MG63 (cell line): ENCODE data around the gene AFAP1L2. TPM values are rescaled to one million over a fixed set of nuclear protein-coding genes. Genes with fewer than 3 reads are reported as not detected.

Source experiments
- DNase-seq: peaks from one replicate; pipeline ENCODE4 v3.0.0-alpha.2; 2020
- H3K27me3 ChIP-seq: fragments of 250-450 bp; sonication (Bioruptor Pico); 2 replicates; pipeline ENCODE4 v1.5.1; 2020; ENCODE audit warnings: mild to moderate bottlenecking, moderate library complexity
- H3K36me3 ChIP-seq: fragments of 250-450 bp; sonication (Bioruptor Pico); 2 replicates; pipeline ENCODE4 v1.5.1; 2020; ENCODE audit warnings: mild to moderate bottlenecking, moderate library complexity
- H3K4me3 ChIP-seq: fragments of 250-450 bp; sonication (Bioruptor Pico); 2 replicates; pipeline ENCODE4 v1.5.1; 2020; ENCODE audit warnings: mild to moderate bottlenecking, moderate library complexity
- H3K9me3 ChIP-seq: fragments of 250-450 bp; sonication (Bioruptor Pico); 2 replicates; pipeline ENCODE4 v1.5.1; 2020; ENCODE audit warnings: mild to moderate bottlenecking, moderate library complexity
- total RNA-seq: library from RNA; depleted of rRNA; stranded (reverse); fragments of >200 nt; shearing (Covaris generic); gene quantifications from 2 replicates; pipeline ENCODE4 v1.2.3, GENCODE V29; 2014; ENCODE audit warnings: low replicate concordance

AFAP1L2 gene
- total RNA-seq, 1 experiment from 2014 or later: 3.8 TPM

DNA sequence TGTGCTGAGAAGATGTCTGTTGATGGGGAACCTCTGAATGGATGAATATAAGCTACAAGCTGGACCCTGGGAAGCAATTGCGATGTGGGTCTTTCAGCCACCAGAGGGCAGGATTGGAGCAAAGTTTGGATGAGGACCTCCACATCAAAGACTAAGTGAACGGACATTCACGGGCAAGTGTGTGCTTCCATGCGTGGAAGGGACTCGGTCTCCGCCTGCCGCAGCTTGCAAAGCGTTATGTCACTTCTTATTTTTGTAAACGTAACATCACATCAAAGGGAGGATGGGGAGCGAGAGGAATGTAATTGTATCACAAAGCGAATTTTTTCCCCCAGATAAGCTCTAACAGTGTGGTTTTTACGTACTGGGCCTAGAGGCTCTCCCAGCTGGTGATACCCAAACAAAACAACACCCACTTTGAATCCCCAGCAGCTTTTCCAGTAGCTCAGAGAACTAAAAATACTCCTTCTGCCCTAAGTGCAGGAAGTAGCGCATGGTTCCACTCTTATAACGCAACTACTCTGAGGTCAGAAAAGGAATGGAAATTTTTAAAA lies 100.2 kb downstream of the AFAP1L2 start:
- Histone ChIP-seq H3K27me3 (no peaks in the 10 kb centered on the region), H3K9me3 (no peaks in the 10 kb centered on the region), H3K36me3 (no peaks in the 10 kb centered on the region), H3K4me3 (no peak overlapping the region)
- DNase-seq: peak; percentile 70

DNA sequence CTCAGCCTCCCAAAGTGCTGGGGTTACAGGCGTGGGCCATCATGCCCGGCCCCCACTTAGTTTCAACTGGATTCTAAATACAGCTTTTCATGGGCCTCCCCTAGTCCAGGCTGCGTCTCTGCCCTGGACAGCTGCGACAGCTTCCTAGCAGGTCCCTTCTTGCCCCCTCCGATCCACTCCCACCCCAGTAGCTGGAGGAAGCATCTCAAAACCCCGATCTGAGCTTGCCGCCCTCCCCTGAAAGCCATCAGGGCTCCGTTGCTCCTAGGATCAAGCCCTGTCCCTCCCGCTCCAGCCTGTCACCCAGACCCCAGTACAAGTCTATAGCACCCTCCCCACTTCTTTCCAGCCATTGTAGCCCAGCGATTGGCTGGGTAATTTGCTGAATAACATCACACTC lies 100.7 kb downstream of the AFAP1L2 start:
- Histone ChIP-seq H3K9me3 (no peaks in the 10 kb centered on the region), H3K4me3 (no peak overlapping the region), H3K27me3 (no peaks in the 10 kb centered on the region), H3K36me3 (no peaks in the 10 kb centered on the region)
- no peak for DNase-seq

GRCh38 chr10:114301951-114302710 lies 102.2 kb downstream of the AFAP1L2 start:
- DNase-seq: peak; percentile 85
- no peaks in the 10 kb centered on the region for H3K36me3 ChIP-seq
- H3K27me3 ChIP-seq: no peaks in the 10 kb centered on the region
- H3K9me3 ChIP-seq: no peaks in the 10 kb centered on the region
- no peak overlapping the region for H3K4me3 ChIP-seq

DNA sequence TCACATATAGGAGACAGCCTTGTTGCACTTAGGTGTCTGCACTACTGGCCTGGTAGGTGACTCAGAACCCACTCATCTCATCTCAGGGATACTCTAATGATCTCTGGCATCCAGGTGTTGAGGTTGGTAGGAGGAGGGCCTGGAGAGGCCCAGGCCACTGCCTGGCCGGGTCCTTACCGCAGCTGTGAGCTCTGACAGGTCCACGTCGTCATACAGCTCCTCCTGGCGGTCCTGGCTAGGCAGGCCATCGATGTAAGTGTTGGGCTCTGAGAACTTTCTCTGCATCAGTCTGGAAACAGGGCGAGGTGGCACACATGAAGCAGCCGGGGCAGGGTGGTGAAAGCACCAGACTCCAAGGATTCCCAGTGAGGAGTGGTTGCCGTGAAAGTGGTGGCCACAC lies 103.1 kb downstream of the AFAP1L2 start:
- Histone ChIP-seq H3K27me3 (no peaks in the 10 kb centered on the region), H3K9me3 (no peaks in the 10 kb centered on the region), H3K4me3 (no peak overlapping the region), H3K36me3 (no peaks in the 10 kb centered on the region)
- no peak for DNase-seq

DNA sequence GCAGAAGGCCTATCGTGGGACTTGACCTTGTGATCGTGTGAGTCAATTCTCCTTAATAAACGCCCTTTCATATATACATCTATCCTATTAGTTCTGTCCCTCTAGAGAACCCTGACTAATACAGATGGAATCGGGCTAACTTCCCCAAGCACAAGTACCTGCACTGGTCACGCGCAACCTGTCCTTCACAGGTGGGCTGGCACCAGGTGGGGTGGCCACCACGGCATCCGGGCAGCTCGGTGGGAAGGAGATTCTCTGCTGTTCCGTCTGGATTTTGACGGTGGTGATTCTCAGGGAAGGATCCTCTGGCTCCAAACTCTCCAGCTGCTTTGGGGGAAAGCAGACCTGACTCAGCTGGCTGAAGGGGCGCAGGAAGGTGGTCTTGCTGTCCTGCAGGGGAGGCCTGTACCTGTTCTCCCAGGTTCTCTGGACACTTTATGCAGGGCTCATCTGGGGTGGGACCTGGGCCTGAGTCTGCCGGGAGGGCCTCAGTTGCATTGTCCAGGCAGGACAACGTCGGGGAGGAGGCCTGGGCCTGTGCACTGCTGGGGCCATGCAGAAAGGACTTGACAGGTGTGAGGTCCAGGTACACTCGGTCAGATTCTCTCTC lies 104.2 kb downstream of the AFAP1L2 start:
- Histone ChIP-seq H3K27me3 (no peaks in the 10 kb centered on the region), H3K4me3 (no peak overlapping the region), H3K9me3 (peaks cover 7% of the 10 kb centered on the region; the same call in 1 of the 2 replicates), H3K36me3 (no peaks in the 10 kb centered on the region)
- DNase-seq: no peak

DNA sequence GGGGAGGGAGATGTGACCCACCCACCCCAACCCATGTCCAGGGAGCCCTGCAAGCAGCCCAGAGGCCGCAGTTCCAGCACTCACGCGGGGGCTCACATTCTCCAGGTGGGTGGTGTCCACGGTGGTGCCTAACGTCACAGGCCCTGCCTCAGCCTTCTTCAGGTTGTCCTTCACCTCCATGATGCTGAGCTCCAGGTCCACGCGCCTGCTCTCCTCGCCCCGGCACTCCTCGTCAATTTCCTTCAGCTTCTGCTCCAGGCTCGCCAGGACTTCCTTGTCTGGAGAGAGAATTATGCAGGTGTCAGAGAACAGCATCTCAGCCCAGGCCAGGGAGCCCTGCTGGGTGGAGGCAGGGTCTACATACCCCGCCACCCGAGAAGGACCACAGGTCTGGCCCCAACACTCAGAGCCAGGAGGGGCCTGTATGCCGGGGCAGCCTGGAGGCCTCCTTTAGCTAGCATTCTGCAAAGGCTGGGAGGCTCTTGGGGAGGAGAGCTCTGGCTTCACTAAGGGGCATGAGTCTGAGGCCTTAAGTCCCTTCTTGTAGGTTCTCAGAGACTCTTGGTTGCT lies 107.1 kb downstream of the AFAP1L2 start:
- no peak for DNase-seq
- H3K4me3 ChIP-seq: no peak overlapping the region
- H3K36me3 ChIP-seq: no peaks in the 10 kb centered on the region
- no peaks in the 10 kb centered on the region for H3K27me3 ChIP-seq
- peaks cover 8% of the 10 kb centered on the region; the same call in 1 of the 2 replicates for H3K9me3 ChIP-seq

GRCh38 chr10:114295393-114295792 lies 108.9 kb downstream of the AFAP1L2 start:
- H3K9me3 ChIP-seq: peaks cover 8% of the 10 kb centered on the region; the same call in 1 of the 2 replicates
- H3K36me3 ChIP-seq: no peaks in the 10 kb centered on the region
- no peaks in the 10 kb centered on the region for H3K27me3 ChIP-seq
- no peak overlapping the region for H3K4me3 ChIP-seq
- DNase-seq: no peak

DNA sequence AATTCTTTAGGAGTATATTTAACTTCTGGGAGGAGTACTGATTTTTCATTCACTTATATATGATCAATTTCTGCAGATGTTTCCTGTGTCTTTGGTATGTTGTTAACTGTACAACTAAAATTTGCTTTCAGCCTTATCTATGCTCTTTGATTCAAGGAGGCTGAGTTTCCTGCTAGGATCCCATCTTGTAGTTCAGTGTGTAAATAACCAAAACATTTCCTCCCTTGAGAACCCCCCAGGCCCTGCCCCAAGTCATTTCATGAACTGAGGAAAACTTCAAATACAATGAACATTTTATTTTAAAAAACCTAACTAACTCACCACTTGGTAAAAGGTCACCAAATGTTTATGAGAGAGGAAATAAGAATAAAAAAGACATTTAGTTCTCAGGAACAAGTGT lies 109.8 kb downstream of the AFAP1L2 start:
- Histone ChIP-seq H3K9me3 (peaks cover 8% of the 10 kb centered on the region; the same call in 1 of the 2 replicates), H3K36me3 (no peaks in the 10 kb centered on the region), H3K27me3 (no peaks in the 10 kb centered on the region), H3K4me3 (no peak overlapping the region)
- no peak for DNase-seq

- Histone ChIP-seq H3K9me3 (peaks cover 8% of the 10 kb centered on the region; the same call in 1 of the 2 replicates), H3K4me3 (no peak overlapping the region), H3K27me3 (no peaks in the 10 kb centered on the region), H3K36me3 (no peaks in the 10 kb centered on the region)
- no peak for DNase-seq
Measured at GRCh38 chr10:114293075-114293474, 111.2 kb downstream of the AFAP1L2 start.

DNA sequence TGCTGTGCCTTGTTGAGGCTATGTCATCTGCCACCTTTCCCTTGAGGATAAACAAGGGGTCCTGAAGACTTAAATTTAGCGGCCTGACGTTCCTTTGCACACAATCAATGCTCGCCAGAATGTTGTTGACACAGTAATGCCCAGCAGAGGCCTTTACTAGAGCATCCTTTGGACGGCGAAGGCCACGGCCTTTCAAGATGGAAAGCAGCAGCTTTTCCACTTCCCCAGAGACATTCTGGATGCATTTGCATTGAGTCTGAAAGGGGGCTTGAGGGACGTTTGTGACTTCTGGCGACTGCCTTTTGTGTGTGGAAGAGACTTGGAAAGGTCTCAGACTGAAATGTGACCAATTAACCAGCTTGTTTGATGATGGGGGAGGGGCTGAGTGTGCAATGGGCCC lies 112.8 kb downstream of the AFAP1L2 start:
- no peaks in the 10 kb centered on the region for H3K27me3 ChIP-seq
- H3K36me3 ChIP-seq: no peaks in the 10 kb centered on the region
- no peak for DNase-seq
- H3K9me3 ChIP-seq: peaks cover 8% of the 10 kb centered on the region; the same call in 1 of the 2 replicates
- no peak overlapping the region for H3K4me3 ChIP-seq

GRCh38 chr10:114291076-114291475 lies 113.2 kb downstream of the AFAP1L2 start:
- no peaks in the 10 kb centered on the region for H3K27me3 ChIP-seq

GRCh38 chr10:114290038-114290437 lies 114.3 kb downstream of the AFAP1L2 start:
- H3K4me3 ChIP-seq: no peak overlapping the region
- no peaks in the 10 kb centered on the region for H3K36me3 ChIP-seq
- H3K27me3 ChIP-seq: no peaks in the 10 kb centered on the region
- H3K9me3 ChIP-seq: no peaks in the 10 kb centered on the region
- DNase-seq: no peak

More at GRCh38 chr10:114291076-114291475, 113.2 kb downstream of the AFAP1L2 start:
- Histone ChIP-seq H3K4me3 (no peak overlapping the region), H3K36me3 (no peaks in the 10 kb centered on the region), H3K9me3 (peaks cover 8% of the 10 kb centered on the region; the same call in 1 of the 2 replicates)
- DNase-seq: no peak

DNA sequence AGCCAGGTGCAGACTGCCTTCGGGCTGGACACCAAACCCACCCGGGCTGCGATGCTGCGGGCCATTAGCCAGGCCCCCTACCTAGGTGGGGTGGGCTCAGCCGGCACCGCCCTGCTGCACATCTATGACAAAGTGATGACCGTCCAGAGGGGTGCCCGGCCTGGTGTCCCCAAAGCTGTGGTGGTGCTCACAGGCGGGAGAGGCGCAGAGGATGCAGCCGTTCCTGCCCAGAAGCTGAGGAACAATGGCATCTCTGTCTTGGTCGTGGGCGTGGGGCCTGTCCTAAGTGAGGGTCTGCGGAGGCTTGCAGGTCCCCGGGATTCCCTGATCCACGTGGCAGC lies 115.2 kb downstream of the AFAP1L2 start:
- no peaks in the 10 kb centered on the region for H3K36me3 ChIP-seq
- H3K27me3 ChIP-seq: no peaks in the 10 kb centered on the region
- no peak for DNase-seq
- H3K4me3 ChIP-seq: no peak overlapping the region
- no peaks in the 10 kb centered on the region for H3K9me3 ChIP-seq

- DNase-seq: no peak
- Histone ChIP-seq H3K4me3 (no peak overlapping the region), H3K36me3 (no peaks in the 10 kb centered on the region), H3K9me3 (no peaks in the 10 kb centered on the region), H3K27me3 (no peaks in the 10 kb centered on the region)
Measured at GRCh38 chr10:114288424-114289095, 115.7 kb downstream of the AFAP1L2 start.

DNA sequence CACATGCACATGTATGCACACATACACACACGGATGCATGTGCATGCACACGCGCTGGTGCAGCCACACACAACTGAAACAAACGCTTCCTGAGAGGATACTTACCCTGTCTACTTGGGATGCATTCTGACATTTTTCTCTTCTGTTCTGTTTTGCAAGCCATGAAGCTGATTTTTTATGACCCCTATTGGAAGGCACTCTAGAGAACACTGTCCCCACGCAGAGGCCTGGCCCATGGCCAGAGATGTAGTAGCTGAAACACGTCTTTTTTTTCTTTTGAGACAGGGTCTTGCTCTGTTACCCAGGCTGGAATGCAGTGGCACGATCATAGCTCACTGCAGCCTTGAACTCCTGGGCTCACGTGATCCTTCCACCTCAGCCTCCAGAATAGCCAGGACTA lies 117.4 kb downstream of the AFAP1L2 start:
- H3K4me3 ChIP-seq: no peak overlapping the region
- H3K9me3 ChIP-seq: no peaks in the 10 kb centered on the region
- DNase-seq: no peak
- H3K36me3 ChIP-seq: no peaks in the 10 kb centered on the region
- H3K27me3 ChIP-seq: no peaks in the 10 kb centered on the region

GRCh38 chr10:114285961-114286441 lies 118.3 kb downstream of the AFAP1L2 start:
- Histone ChIP-seq H3K27me3 (no peaks in the 10 kb centered on the region), H3K9me3 (no peaks in the 10 kb centered on the region), H3K4me3 (no peak overlapping the region), H3K36me3 (no peaks in the 10 kb centered on the region)
- no peak for DNase-seq
